OCI-LY1 (cell line): Measurements from ENCODE around the gene DYNC1I1.

Experiments used
- H2AFZ ChIP-seq: fragments of 200-600 bp; sonication (generic), shearing (Covaris generic); 2 replicates; pipeline ENCODE4 v1.6.0; 2014; ENCODE audit warnings: antibody characterized with exemption, mild to moderate bottlenecking, low read length
- H3F3A ChIP-seq: fragments of 200-600 bp; sonication (generic), shearing (Covaris generic); 2 replicates; pipeline ENCODE4 v1.6.0; 2014; ENCODE audit warnings: mild to moderate bottlenecking, antibody characterized with exemption, low read length, moderate library complexity; ENCODE audit not compliant: insufficient read depth
- H3K27ac ChIP-seq: fragments of 200-600 bp; sonication (generic); 2 replicates; pipeline ENCODE4 v1.5.1; 2014; ENCODE audit warnings: low read length, mixed run types, mild to moderate bottlenecking, low read depth; ENCODE audit not compliant: poor library complexity, severe bottlenecking
- H3K27me3 ChIP-seq: fragments of 200-600 bp; sonication (generic); 2 replicates; pipeline ENCODE4 v1.6.0; 2014; ENCODE audit warnings: antibody characterized with exemption, mild to moderate bottlenecking, low read length, moderate library complexity; ENCODE audit not compliant: insufficient read depth
- H3K36me3 ChIP-seq: fragments of 200-600 bp; sonication (generic); 2 replicates; pipeline ENCODE4 v1.6.1; 2014; ENCODE audit warnings: mild to moderate bottlenecking, antibody characterized with exemption, low read length, moderate library complexity, mixed read lengths; ENCODE audit not compliant: insufficient read depth
- H3K4me1 ChIP-seq: fragments of 200-600 bp; sonication (generic); 2 replicates; pipeline ENCODE4 v1.5.1; 2014; ENCODE audit warnings: mild to moderate bottlenecking, low read length, moderate library complexity; ENCODE audit not compliant: insufficient read depth, severe bottlenecking
- H3K4me2 ChIP-seq: fragments of 200-600 bp; sonication (generic), shearing (Covaris generic); 2 replicates; pipeline ENCODE4 v1.6.1; 2014; ENCODE audit warnings: low read length
- H3K4me3 ChIP-seq: fragments of 200-600 bp; sonication (generic); 2 replicates; pipeline ENCODE4 v1.5.1; 2014; ENCODE audit warnings: low read length, low read depth, mild to moderate bottlenecking, mixed read lengths; ENCODE audit not compliant: poor library complexity, severe bottlenecking
- H3K79me2 ChIP-seq: fragments of 200-600 bp; shearing (Covaris generic); 2 replicates; pipeline ENCODE4 v1.6.1; 2016; ENCODE audit warnings: mixed run types, low read length, mixed read lengths; ENCODE audit not compliant: insufficient read depth
- H3K9ac ChIP-seq: fragments of 200-600 bp; sonication (generic), shearing (Covaris generic); 2 replicates; pipeline ENCODE4 v1.6.1; 2014; ENCODE audit warnings: mild to moderate bottlenecking, low read length, mixed read lengths
- H3K9me2 ChIP-seq: fragments of 200-600 bp; sonication (generic), shearing (Covaris generic); 2 replicates; pipeline ENCODE4 v1.6.1; 2014; ENCODE audit warnings: low read depth, mild to moderate bottlenecking, low read length, mixed read lengths
- H3K9me3 ChIP-seq: fragments of 200-600 bp; shearing (Covaris generic); 2 replicates; pipeline ENCODE4 v1.6.1; 2014; ENCODE audit warnings: low read length, mixed read lengths
- H4K20me1 ChIP-seq: fragments of 200-600 bp; sonication (generic), shearing (Covaris generic); 2 replicates; pipeline ENCODE4 v1.6.0; 2016; ENCODE audit warnings: mild to moderate bottlenecking, low read length; ENCODE audit not compliant: insufficient read depth
- EZH2 ChIP-seq: fragments of 200-600 bp; sonication (generic), shearing (Covaris generic); IDR thresholded peaks from 2 replicates; pipeline ENCODE4 v1.8.0; 2017; ENCODE audit warnings: borderline replicate concordance, mixed run types, mild to moderate bottlenecking, antibody characterized with exemption, low read length, moderate library complexity, mixed read lengths
- TF ChIP-seq, protein P1 (sequence below): fragments of 200-600 bp; sonication (generic), shearing (Covaris generic); IDR thresholded peaks from 2 replicates; pipeline ENCODE4 v1.5.1; 2017; ENCODE audit warnings: mild to moderate bottlenecking, antibody characterized with exemption, low read length, moderate library complexity, mixed read lengths

DYNC1I1 gene

DNA sequence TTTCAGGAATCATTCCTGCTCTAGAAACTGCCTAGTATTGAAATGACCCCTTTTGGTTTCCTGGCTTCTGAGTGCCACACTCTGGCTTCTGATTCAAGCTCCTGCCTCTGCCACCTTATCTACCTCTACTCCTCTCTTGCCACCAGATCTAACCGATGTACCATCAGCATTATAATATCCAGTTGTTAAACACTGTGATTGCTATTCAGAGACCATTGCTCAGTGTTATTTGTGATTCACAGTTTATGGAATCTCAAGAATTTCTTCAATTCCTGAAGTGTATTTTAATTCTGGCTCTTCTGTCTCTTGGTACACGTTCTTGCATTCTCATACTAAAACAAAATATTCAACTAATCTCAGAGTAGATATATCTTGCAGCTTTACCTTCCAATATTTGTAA lies 88.7 kb downstream of the DYNC1I1 start:
- H3F3A ChIP-seq, result no peaks in the 10 kb centered on the region
- no peak overlapping the region for H3K4me2 ChIP-seq
- no peaks in the 10 kb centered on the region for H3K27me3 ChIP-seq

GRCh38 chr7:95863623-95864022 lies 91.3 kb downstream of the DYNC1I1 start:
- H3K4me3 ChIP-seq, result no peak overlapping the region
- H3K36me3 ChIP-seq, result no peaks in the 10 kb centered on the region
- TF ChIP-seq, protein P1, sequence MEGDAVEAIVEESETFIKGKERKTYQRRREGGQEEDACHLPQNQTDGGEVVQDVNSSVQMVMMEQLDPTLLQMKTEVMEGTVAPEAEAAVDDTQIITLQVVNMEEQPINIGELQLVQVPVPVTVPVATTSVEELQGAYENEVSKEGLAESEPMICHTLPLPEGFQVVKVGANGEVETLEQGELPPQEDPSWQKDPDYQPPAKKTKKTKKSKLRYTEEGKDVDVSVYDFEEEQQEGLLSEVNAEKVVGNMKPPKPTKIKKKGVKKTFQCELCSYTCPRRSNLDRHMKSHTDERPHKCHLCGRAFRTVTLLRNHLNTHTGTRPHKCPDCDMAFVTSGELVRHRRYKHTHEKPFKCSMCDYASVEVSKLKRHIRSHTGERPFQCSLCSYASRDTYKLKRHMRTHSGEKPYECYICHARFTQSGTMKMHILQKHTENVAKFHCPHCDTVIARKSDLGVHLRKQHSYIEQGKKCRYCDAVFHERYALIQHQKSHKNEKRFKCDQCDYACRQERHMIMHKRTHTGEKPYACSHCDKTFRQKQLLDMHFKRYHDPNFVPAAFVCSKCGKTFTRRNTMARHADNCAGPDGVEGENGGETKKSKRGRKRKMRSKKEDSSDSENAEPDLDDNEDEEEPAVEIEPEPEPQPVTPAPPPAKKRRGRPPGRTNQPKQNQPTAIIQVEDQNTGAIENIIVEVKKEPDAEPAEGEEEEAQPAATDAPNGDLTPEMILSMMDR, result no peak
- TF ChIP-seq EZH2, result no peak
- H3K4me2 ChIP-seq, result no peak overlapping the region
- no peaks in the 10 kb centered on the region for H3K27me3 ChIP-seq
- no peaks in the 10 kb centered on the region for H3K9me3 ChIP-seq
- H3K9ac ChIP-seq, result no peak overlapping the region
- H2AFZ ChIP-seq, result no peak overlapping the region
- H3K27ac ChIP-seq, result peak overlapping the region; percentile 34
- no peaks in the 10 kb centered on the region for H3K79me2 ChIP-seq
- no peaks in the 10 kb centered on the region for H3F3A ChIP-seq
- H3K4me1 ChIP-seq, result peaks cover 61% of the 10 kb centered on the region
- no peaks in the 10 kb centered on the region for H4K20me1 ChIP-seq
- no peaks in the 10 kb centered on the region for H3K9me2 ChIP-seq

More for the DNA sequence above, 88.7 kb downstream of the DYNC1I1 start:
- Histone ChIP-seq H2AFZ (no peak overlapping the region), H3K9me3 (no peaks in the 10 kb centered on the region), H3K9ac (no peak overlapping the region), H3K9me2 (no peaks in the 10 kb centered on the region), H3K79me2 (no peaks in the 10 kb centered on the region), H3K4me1 (peaks cover 35% of the 10 kb centered on the region), H3K27ac (no peak overlapping the region), H3K4me3 (no peak overlapping the region), H4K20me1 (no peaks in the 10 kb centered on the region), H3K36me3 (no peaks in the 10 kb centered on the region)
- no peak for TF ChIP-seq EZH2
- TF ChIP-seq, protein P1, result no peak

DNA sequence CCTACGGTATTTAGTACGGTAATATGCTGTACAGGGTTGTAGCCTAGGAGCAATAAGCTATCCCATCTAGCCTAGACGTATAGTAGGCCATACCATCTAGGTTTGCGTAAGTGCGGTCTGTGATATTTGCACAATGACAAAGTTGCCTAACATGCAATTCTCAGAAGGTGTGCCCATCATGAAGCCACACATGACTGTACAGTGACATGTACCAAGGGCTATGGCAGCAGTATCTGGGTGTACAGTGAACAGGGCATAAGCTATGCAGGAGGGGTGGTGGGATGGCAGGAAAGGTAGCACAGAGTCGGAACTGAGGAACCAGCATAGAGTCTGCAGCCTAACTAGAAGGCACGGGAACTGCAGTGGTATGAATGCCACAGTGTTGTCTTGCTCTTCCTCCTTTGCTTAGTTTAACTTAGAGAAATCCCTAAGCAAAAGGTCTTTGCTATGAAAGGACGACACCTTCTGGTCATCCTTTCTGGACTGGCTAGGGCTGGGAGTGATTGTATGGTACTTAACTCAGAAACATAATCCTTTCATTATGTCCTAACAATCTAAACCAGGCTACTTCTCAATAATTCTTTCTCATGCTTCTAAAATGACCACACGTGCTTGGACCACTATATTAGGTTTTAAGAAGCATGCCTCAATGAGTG lies 93.5 kb downstream of the DYNC1I1 start:
- H2AFZ ChIP-seq, result no peak overlapping the region

More for the DNA sequence above, 93.5 kb downstream of the DYNC1I1 start:
- H3K4me1 ChIP-seq, result peaks cover 84% of the 10 kb centered on the region
- H3K9ac ChIP-seq, result peak overlapping the region; percentile 31; the same call in 1 of the 2 replicates
- H3K9me2 ChIP-seq, result no peaks in the 10 kb centered on the region
- no peak for TF ChIP-seq EZH2
- TF ChIP-seq, protein P1, result peak; percentile 54; the same call in 1 of the 2 replicates
- H3K4me3 ChIP-seq, result no peak overlapping the region
- H3F3A ChIP-seq, result no peaks in the 10 kb centered on the region
- peak overlapping the region; percentile 39; the same call in 1 of the 2 replicates for H3K4me2 ChIP-seq
- H3K27ac ChIP-seq, result peak overlapping the region; percentile 83
- H3K9me3 ChIP-seq, result no peaks in the 10 kb centered on the region
- no peaks in the 10 kb centered on the region for H4K20me1 ChIP-seq
- H3K36me3 ChIP-seq, result no peaks in the 10 kb centered on the region
- no peaks in the 10 kb centered on the region for H3K79me2 ChIP-seq
- H3K27me3 ChIP-seq, result no peaks in the 10 kb centered on the region
